Left lobe of liver (tissue), 2 donors: ENCODE data around the gene RHOD. TPM values are rescaled to one million over a fixed set of nuclear protein-coding genes. Genes with fewer than 3 reads are reported as not detected.

ENCODE experiments used
- ATAC-seq: fragments of 200-7000 bp; cut with Tn5 transposase; one replicate; pipeline ENCODE4 v1.9.1; 2020; ENCODE audit warnings: mild to moderate bottlenecking, moderate library complexity
- DNase-seq: peaks from one replicate; pipeline ENCODE4 v3.0.0-alpha.2; 2020; ENCODE audit warnings: low spot score
- total RNA-seq: library from RNA; stranded (reverse); gene quantifications from one replicate; pipeline ENCODE4 v1.2.1, GENCODE V29; 2021
- donor health status: DM: no; HTN: no; CAD: no; lungs with moderate emphysema.
- donor health status: DM: no; HTN: yes; CAD: no.

The RHOD gene, protein sequence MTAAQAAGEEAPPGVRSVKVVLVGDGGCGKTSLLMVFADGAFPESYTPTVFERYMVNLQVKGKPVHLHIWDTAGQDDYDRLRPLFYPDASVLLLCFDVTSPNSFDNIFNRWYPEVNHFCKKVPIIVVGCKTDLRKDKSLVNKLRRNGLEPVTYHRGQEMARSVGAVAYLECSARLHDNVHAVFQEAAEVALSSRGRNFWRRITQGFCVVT
- total RNA-seq = 23.2 TPM

DNA sequence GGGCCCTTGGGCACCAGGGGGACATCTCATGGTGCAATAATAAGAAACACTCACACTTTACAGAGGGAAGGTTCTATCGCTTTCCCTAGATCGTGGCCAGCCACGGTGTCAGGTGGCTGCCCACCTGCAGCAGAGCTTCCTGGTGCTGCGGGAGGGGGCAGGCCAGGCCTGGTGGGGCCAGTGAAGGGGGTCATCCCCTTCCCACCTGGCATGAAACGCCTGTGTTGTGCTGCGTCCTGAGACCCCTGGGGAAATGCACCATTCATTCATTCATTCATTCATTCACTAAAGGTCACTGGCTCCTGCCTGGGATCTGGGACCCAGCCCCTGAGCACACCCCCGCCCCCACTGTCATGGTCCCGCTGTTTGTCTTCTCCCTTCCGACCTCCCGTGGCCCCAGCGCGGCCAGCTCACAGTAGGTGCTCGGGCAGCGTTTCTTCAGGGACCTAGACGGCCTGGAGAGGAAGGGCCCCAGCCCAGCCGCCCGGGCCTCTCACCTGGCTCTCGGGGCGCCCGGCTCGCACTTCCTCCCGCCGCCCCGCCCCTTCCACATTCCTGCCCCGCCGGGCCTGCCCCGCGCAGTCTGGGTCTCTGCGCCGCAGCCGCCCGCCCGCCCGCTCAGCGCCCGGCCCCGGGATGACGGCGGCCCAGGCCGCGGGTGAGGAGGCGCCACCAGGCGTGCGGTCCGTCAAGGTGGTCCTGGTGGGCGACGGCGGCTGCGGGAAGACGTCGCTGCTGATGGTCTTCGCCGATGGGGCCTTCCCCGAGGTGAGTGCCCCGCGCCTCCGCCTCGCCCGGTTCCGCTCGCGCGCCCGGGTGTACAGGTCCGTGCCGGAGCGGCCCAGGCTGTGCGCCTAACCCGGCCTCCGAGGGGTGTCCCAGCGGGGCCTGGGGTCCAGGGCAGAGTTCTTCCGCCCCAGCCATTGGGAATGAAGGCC, at the start of gene RHOD:
Gene RHOD, plus strand, starts transcription at position 581 of the 938 bp plus-strand sequence. Its CDS starts 56 bp downstream, at position 637.
- DNase-seq (peak; percentile 74), ATAC-seq (peak; percentile 66)

GRCh38 chr11:67007126-67007525, 49.5 kb upstream of the RHOD start:
- ATAC-seq = no peak

DNA sequence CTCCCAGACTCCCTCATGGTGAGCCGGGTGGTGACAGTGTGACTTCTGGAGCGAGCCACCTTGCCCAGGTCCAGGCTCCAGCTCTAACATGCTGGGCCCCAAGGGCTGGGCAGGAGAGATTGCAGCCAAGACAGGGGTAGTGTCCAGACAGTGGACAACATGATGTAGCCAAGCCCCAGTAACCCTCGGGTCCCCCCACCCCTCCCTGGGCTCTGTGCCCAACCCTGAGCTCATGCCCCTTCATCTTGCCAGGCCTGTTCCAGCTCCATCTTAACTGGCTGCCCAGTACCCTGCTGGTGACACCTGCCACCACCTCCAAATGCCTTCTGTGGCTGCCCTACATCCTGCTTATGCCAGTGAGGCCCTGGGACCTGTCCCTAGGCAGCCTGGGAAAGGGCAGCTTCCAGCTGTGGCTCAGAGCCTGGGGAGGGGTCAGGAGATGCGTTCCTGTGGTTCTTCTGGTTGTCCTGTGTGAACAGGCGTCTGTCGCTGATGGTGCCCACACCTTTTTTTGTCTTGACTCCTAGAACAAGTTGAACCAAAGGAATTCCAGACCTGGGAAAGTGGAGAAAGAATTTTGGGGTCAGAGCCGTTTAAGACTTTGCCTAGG, 46.2 kb upstream of the RHOD start:
- no peak for DNase-seq
- peak; percentile 11 for ATAC-seq

More at GRCh38 chr11:67007126-67007525, 49.5 kb upstream of the RHOD start:
- DNase-seq = no peak

DNA sequence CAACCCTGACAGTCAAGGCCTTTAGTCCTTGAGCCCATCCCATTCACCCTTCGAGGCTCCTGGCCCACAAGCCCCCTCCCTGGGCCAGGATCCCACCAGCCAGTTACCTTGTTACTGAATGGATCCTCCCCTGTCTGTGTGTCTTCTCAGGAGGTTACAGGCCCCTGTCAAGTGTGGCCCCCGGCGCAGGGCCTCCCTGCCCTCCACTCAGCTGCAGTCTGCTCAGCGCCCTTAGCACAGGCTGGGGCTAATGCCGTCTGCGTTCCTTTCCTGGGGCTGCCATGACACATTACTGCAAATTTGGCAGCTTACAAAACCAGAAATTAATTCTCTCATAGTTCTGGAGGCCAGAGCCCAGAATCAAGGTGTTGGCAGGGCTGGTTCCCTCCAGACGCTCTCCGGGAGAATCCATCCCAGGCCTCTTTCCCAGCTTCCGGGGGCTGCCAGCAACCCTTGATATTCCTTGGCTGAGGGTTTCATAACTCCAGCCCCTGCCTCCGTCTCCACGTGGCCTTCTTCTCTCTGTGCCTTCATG, 43.1 kb upstream of the RHOD start:
- ATAC-seq = no peak

GRCh38 chr11:67014343-67014742, 42.3 kb upstream of the RHOD start:
- no peak for ATAC-seq
- no peak for DNase-seq

More for the DNA sequence above, 43.1 kb upstream of the RHOD start:
- no peak for DNase-seq

GRCh38 chr11:67015048-67015447, 41.6 kb upstream of the RHOD start:
- no peak for DNase-seq
- no peak for ATAC-seq

DNA sequence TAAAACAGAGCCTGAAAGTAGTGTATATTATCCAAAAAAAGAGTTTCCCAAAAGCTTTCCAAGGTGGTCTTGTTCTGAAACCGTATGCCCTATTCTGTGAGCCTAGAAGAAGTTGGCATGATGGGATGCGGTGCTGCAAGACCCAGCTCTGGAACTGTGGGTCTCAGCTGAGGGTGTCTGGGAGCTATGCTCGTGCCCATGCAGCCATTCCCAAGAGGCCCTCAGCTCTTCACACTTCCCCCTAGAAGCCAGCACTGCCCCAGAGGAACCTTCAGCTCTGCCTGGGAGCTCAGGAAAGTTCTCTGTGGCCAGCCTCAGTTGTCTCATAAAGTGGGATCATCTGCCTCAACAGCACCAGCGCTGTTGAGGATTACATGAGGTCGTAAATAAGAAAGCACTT, 40.1 kb upstream of the RHOD start:
- no peak for ATAC-seq
- no peak for DNase-seq

- no peak for ATAC-seq
- DNase-seq = no peak
These were observed 35.7 kb upstream of the RHOD start for GRCh38 chr11:67020949-67021348.

GRCh38 chr11:67022341-67022933, 34.2 kb upstream of the RHOD start:
- ATAC-seq = peak; percentile 38
- DNase-seq = peak; percentile 70

DNA sequence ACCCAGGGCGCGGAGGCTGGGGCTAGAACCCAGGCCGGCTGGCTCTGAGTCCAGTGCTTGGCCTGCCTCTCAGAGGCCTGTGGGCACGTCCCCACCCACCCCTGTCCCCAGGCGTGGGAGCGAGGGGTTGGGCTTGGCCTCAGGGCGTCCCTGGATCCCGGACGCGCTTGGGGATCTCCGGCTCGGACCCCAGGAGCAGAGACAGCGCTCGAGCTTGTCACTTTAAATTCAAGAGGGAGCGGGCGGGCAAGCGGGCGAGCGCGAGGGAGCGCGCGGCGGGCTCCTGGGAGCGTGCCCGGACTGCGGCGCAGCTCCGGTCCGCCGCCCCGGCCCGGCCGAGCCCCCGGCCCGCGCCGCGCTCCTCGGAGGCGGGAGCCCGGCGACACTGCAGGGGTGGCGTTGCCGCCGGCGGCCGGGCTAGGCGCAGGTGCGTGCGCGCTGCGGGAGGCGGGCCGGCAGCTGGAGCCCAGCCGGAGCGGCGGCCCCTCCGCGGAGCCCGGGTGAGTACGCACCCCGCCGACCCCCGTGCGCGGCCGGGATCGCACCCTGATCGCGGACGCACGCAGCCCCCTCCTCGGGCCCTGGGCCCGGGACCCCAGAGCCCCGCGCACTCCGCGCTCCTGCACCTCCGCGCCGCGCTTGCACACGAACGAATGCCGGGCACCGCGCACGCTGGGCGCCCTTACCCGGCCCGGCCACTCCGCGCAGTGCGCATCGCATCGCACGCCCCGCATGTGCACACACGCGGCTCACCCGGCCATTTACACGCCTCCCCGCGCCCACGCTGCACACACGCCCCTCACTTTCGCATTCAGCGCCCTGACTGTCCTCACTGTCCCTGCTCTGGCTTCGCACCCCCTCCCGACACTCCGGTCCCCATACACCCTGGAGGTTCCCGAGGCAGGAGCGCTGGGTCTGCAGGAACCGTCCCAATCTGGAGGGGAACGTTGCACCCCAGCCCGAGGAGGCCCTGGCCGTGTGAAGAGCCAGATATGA, 33.4 kb upstream of the RHOD start, which contains the start of gene SYT12:
Gene SYT12, plus strand, starts transcription at position 174 of the 996 bp plus-strand sequence. CDS start 7,011 bp downstream, outside the sequence.
- ATAC-seq (peak; percentile 39), DNase-seq (no peak)

DNA sequence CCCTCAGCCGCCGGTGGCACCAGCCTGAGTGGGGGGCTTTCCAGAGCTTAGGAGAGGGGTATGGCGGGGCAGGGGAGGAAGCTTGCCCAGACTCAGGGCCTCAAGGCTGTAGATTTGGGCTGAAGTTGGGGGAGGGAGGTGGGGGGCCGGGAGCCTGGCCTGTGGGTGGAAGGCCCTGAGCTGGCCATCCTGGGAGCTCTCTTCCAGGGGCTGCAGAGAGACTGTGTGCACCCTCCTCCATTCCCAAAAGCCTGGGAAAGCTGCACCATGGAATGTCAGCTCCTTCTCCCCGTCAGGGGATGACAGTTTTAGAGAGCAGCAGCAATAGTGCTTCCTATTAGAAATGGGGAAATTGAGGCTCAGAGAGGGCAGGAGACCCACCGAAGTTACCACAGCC, 32.7 kb upstream of the RHOD start:
- DNase-seq = no peak
- no peak for ATAC-seq

DNA sequence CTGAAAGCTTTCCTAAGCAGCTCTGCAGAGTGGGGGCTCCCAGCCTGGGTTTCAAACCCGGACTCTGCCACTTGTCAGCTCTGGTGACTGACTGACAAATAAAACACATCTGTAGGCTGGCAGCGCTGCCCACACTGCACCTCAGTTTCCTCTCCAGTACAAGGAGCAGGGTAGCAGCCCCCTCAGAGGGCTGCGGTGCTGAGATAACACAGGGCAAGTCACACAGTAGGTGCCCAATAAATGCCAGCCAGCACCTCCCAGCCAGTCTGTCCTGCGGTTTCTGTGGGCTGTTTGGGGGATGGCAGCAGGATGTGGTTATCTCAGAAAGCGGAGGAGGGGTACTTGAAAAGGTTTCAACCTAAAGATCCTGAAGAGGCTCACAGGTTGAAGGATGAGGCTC, 32.2 kb upstream of the RHOD start:
- no peak for DNase-seq
- ATAC-seq = no peak

GRCh38 chr11:67024966-67025365, 31.7 kb upstream of the RHOD start:
- ATAC-seq (no peak), DNase-seq (no peak)

- DNase-seq (no peak), ATAC-seq (no peak)
These were observed 30.9 kb upstream of the RHOD start for GRCh38 chr11:67025750-67026149.

DNA sequence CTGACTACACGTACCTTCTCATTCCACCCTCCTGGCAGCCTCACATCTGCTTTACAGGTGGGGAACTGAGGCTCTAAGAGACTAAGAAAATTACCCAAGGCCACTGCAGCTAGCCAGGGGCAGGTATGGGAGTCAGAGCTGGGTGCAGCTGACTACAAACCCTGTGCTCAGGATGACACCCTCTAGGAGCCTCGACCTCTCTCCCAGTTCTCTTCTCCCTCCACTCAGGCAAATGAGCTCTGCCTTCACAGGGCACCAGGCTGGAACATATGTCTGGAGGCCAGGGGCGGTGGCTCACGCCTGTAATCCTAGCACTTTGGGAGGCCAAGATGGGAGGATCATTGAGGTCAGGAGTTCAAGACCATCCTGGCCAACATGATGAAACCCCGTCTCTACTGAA, 29.7 kb upstream of the RHOD start:
- no peak for ATAC-seq
- DNase-seq = no peak

DNA sequence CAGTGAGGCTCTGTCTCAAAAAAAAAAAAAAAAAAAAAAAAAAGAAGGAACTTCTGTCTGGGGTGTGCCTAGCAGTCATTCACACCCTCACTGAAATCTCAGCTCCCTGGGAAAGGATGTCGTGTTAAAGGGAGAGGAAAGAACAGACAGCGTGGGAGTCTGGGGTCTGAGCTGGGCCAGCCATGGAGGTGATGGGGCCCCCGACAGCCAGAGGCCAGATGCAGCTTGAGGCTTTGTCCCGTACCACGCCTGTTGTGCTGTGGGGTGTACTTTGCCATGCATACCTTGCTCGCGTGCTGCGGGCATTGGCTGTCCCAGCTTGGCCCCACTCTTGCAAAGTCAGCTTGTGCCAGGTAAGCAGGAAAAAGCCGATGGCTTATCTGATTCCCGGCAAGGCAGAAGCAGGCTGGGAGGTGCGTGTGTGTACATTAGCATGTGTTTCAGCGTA, 29.1 kb upstream of the RHOD start:
- DNase-seq = peak; percentile 87
- ATAC-seq = peak; percentile 82

GRCh38 chr11:67027943-67028542, 28.6 kb upstream of the RHOD start:
- ATAC-seq (peak; percentile 59), DNase-seq (no peak)

GRCh38 chr11:67029146-67029545, 27.5 kb upstream of the RHOD start:
- DNase-seq (no peak), ATAC-seq (no peak)

GRCh38 chr11:67030976-67031375, 25.7 kb upstream of the RHOD start:
- DNase-seq (no peak), ATAC-seq (no peak)
